ENCODE results near the gene CIDEB. TPM values are rescaled to one million over a fixed set of nuclear protein-coding genes. Genes with fewer than 3 reads are reported as not detected.

CIDEB gene
- total RNA-seq, 1 experiment from 2014 or later: 0.22 TPM

- H3K4me3 ChIP-seq (replicated peaks in 1 of 2; ENCODE audit: low read depth in 1 of 2, low read length in 2 of 2): no peak overlapping the region
- H2AFZ ChIP-seq (ENCODE audit: low read depth, low read length, poor library complexity, severe bottlenecking): no peak overlapping the region
- ChIA-PET CTCF (no interaction called here), RAD21 (ENCODE audit: low non-redundant PET in 1 of 2, low total read pairs in 2 of 2, uncharacterized antibody in 2 of 2, unreplicated experiment in 2 of 2) (no interaction called here), POLR2A (no interaction called here)
- intact Hi-C loops (cut with micrococcal nuclease): no loop called here
- peaks cover 14 to 26% of the 10 kb centered on the region in 2 experiments for H3K4me1 ChIP-seq (ENCODE audit: control insufficient read depth in 1 of 2, insufficient read depth in 2 of 2, low read length in 2 of 2)
- peaks cover 28% of the 10 kb centered on the region for H3K79me2 ChIP-seq (ENCODE audit: insufficient read depth, low read length)
- H4K20me1 ChIP-seq (ENCODE audit: insufficient read depth): no peaks in the 10 kb centered on the region
- H3K9me3 ChIP-seq (ENCODE audit: control insufficient read depth in 1 of 2, insufficient read depth in 1 of 2, low read depth in 1 of 2, low read length in 2 of 2): no peaks in the 10 kb centered on the region
- H3K27me3 ChIP-seq (ENCODE audit: insufficient read depth, low read length): no peaks in the 10 kb centered on the region
- DNase-seq (ENCODE audit: low read depth, low spot score): no peak
- H3K36me3 ChIP-seq (ENCODE audit: control insufficient read depth in 1 of 2, insufficient read depth in 2 of 2, low read length in 2 of 2): peaks cover 44% of the 10 kb centered on the region in 2 experiments; a peak in 3 of 4 replicates
- H3K27ac ChIP-seq (ENCODE audit: low read depth, low read length): no peak overlapping the region
- no peak for ATAC-seq
- H3K4me2 ChIP-seq (ENCODE audit: low read length): no peak overlapping the region
- H3K9me2 ChIP-seq (ENCODE audit: insufficient read depth): no peaks in the 10 kb centered on the region
- no TSS peak for BruUV-seq (replicated peaks)
- no peak for TF ChIP-seq CEBPB (IDR thresholded peaks at IDR 0.05; ENCODE audit: low read depth)
- TF ChIP-seq ZNF274 (IDR thresholded peaks at IDR 0.05; ENCODE audit: low read depth, low read length): no peak
- TF ChIP-seq YY1 (IDR thresholded peaks at IDR 0.05; ENCODE audit: extremely low read depth, insufficient replicate concordance, low read depth, low read length): no peak
- TF ChIP-seq TCF7L2 (IDR thresholded peaks at IDR 0.05; ENCODE audit: borderline replicate concordance, extremely low read depth, insufficient read depth, insufficient read length): no peak
- TF ChIP-seq SP1 (IDR thresholded peaks at IDR 0.05; ENCODE audit: low read depth): no peak
- TF ChIP-seq POLR2A (IDR thresholded peaks at IDR 0.05; ENCODE audit: borderline replicate concordance, extremely low read depth, insufficient read depth, insufficient read length): no peak
- TF ChIP-seq JUND (IDR thresholded peaks at IDR 0.05): no peak
- TF ChIP-seq POLR2AphosphoS5 (IDR thresholded peaks at IDR 0.05; ENCODE audit: low read depth, low read length): no peak
- TF ChIP-seq ZFX (IDR thresholded peaks at IDR 0.05): no peak
- TF ChIP-seq, protein P1, sequence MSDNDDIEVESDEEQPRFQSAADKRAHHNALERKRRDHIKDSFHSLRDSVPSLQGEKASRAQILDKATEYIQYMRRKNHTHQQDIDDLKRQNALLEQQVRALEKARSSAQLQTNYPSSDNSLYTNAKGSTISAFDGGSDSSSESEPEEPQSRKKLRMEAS (IDR thresholded peaks at IDR 0.05): no peak
- TF ChIP-seq SRF (IDR thresholded peaks at IDR 0.05; ENCODE audit: low read depth): no peak
- no peak for TF ChIP-seq FOSL1 (IDR thresholded peaks at IDR 0.05; ENCODE audit: low read depth)
- TF ChIP-seq, protein P2, sequence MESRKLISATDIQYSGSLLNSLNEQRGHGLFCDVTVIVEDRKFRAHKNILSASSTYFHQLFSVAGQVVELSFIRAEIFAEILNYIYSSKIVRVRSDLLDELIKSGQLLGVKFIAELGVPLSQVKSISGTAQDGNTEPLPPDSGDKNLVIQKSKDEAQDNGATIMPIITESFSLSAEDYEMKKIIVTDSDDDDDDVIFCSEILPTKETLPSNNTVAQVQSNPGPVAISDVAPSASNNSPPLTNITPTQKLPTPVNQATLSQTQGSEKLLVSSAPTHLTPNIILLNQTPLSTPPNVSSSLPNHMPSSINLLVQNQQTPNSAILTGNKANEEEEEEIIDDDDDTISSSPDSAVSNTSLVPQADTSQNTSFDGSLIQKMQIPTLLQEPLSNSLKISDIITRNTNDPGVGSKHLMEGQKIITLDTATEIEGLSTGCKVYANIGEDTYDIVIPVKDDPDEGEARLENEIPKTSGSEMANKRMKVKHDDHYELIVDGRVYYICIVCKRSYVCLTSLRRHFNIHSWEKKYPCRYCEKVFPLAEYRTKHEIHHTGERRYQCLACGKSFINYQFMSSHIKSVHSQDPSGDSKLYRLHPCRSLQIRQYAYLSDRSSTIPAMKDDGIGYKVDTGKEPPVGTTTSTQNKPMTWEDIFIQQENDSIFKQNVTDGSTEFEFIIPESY (IDR thresholded peaks at IDR 0.05; ENCODE audit: extremely low read depth, insufficient replicate concordance, low read length): no peak
- TF ChIP-seq ELF1 (IDR thresholded peaks at IDR 0.05; ENCODE audit: borderline replicate concordance, low read depth): no peak
- TF ChIP-seq CTCF (IDR thresholded peaks at IDR 0.05 in 2 of 3, conservative IDR thresholded peaks at IDR 0.05 in 1 of 3; ENCODE audit: borderline replicate concordance in 1 of 3, insufficient read depth in 1 of 3, low read depth in 2 of 3, low read length in 2 of 3): no peak
- TF ChIP-seq EZH2phosphoT487 (IDR thresholded peaks at IDR 0.05; ENCODE audit: borderline replicate concordance): no peak
- no peak overlapping the region for H3K9ac ChIP-seq (ENCODE audit: low read length)
These were observed 3.8 kb downstream of the CIDEB start for GRCh38 chr14:24304019-24304387.

All from HCT116 (cell line).